AG09309 (cell line): ENCODE data around the gene FLOT1.

Experiments
- DNase-seq: peaks from one replicate; pipeline ENCODE4 v3.0.0-alpha.2; 2010; ENCODE audit warnings: low read depth
- H3K4me3 ChIP-seq: 2 replicates; pipeline ENCODE4 v1.5.1; 2011; ENCODE audit warnings: mild to moderate bottlenecking, low read depth, low read length, moderate library complexity; ENCODE audit not compliant: control insufficient read depth
- CTCF ChIP-seq: IDR thresholded peaks from 2 replicates; pipeline ENCODE4 v1.5.1; 2011; ENCODE audit warnings: mild to moderate bottlenecking, low read depth, low read length, inconsistent platforms; ENCODE audit not compliant: insufficient read depth, control insufficient read depth; ENCODE audit errors: missing control alignments

The FLOT1 gene

DNA sequence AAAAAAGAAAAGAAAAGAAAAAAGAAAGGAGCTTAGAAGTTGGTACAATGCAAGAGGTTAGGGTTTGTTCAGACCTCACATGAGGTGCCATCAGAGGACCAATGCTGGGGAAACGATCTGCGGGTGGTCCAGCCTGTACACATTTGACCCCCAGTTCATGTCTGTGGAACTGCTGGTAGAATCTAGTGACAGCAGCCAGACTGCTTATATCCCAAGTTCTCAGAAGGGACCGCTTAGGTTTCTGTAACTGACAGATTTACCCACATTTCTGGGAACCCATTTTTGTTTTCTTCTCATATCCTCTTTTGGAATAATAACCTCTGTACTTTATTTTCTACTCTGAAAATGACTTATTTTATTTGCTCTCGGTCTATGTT, 60.7 kb downstream of the FLOT1 start:
- no peak for TF ChIP-seq CTCF
- no peak for DNase-seq
- H3K4me3 ChIP-seq, result peak overlapping the region; percentile 89

GRCh38 chr6:30679765-30680535, 62.5 kb downstream of the FLOT1 start:
- no peak for DNase-seq
- H3K4me3 ChIP-seq, result no peak overlapping the region; the same call in 1 of the 2 replicates
- no peak for TF ChIP-seq CTCF

DNA sequence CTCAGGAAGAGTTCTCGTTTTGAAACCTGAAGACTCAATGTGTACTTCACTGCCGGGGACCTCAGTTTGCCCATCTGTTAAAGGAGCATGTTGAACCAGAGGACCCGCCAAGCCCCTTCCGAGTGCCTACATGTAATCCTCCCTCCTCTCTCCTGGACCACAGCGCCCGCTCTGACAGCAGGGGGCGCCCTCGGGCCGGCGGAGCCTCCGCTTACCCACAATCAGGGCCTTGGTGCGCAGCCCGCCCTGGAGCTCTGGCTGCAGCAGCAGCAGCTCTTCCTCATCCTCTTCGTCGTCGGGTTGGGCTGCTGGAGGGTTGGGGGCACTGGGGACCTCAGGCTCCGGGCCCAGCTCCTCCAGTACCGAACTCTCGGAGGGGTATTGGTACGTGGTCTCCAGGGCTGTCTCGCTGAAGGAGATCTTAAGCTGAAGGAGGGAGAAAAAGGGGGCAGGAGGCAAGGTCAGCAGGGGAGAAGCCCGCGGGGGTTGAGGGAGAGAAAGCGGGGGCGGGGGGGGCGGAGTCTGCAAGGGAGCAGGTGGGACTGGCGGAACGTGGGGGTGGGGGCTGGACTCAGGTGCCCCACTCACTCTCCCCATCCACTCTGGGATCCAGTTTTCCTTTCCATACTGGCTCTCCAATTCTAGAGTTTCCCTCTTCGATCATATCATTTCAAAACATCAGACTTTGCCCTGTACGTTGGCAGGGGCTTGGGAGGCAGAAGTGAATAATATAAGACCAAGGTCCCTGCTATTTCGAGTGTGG, 63.3 kb downstream of the FLOT1 start:
- H3K4me3 ChIP-seq, result peak overlapping the region; percentile 3
- TF ChIP-seq CTCF, result peak; percentile 93
- no peak for DNase-seq
